Measurements from ENCODE around the gene ZEB1. TPM values are rescaled to one million over a fixed set of nuclear protein-coding genes. Genes with fewer than 3 reads are reported as not detected.
"Not testable (repeated sequence)": the region's sequence is repeated elsewhere in the genome, so short reads cannot be mapped to it uniquely, and the experiment has no call there.

ZEB1 gene
- total RNA-seq, 1 donor from 2014 or later: 84.1 TPM

DNA sequence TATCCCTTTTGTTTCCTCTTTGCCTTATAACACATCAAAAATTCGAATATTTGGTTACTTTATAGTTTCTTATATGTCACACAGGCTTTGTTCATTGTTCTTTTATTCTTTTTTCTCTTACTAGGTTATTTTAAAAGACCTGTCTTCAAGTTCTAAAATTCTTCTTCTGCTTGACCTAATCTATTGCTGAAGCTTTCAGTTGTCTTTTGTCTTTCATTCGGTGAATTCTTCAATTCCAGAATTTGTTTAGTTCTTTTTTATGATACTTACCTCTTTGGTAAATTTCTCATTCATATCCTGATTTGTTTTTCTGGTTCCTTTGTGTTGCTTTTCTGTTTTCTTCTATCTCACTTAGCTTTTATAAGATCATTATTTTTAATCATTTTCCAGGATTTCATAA lies 188.4 kb downstream of the ZEB1 start:
- no peak for DNase-seq (ENCODE audit: low read depth)

DNA sequence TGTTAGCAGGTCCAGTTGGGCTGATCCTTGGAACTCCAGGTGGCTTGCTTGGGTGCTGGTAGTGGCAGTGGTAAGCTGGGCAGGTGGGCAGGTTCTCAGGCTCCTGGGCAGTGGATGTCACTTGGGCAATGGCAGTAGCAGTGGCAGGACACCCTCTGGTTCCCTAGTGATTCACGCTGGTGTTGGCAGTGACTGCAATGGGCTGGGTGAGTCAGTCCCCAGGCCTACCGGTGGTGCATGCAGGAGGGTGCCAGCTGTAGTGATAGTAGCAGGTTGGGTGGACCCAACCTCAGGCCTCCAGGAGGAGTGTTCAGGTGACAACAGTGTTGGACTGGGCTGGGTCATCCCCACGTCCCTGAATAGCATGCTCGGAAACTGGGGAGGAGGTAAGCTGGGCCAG lies 189.2 kb downstream of the ZEB1 start:
- no peak for DNase-seq (ENCODE audit: low read depth)

DNA sequence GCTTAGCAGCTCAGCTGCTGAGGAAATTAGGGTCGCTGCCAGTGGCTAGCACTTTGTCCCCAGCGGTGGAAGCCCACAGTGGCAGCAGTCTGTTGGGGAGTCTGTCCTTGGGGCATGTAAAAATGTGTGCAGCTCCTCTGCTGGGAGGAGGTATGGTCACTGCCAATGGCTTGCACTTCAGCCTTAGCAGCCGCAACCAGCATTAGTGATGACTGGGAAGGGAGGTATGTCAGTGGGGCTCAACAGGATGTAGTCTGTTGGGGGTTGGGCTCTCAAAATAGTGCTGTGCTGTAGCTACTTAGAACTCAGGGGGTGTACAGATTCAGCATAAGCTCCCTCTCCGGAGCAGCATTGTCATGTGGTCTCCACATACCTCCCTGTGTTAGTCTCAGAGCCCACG lies 189.9 kb downstream of the ZEB1 start:
- no peak for DNase-seq (ENCODE audit: low read depth)

DNA sequence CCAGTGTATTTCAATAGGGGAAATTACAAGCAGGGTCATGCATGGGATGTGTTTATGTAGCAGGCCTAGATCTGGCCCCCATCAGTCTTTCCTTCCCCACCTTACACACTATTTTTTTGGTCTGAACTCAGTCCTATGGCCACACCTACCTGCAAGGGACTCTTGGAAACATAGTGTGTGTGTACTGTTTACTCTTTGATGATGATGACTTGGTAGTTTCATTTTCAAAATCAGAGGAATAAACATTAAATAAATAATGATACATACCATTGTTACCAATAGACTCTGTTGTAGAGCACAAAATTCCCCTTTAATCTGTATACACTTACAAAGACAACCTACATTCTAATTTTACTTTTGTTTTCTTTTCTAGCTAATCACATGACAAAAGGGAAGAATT lies 191.0 kb downstream of the ZEB1 start:
- no peak for DNase-seq (ENCODE audit: low read depth)

DNA sequence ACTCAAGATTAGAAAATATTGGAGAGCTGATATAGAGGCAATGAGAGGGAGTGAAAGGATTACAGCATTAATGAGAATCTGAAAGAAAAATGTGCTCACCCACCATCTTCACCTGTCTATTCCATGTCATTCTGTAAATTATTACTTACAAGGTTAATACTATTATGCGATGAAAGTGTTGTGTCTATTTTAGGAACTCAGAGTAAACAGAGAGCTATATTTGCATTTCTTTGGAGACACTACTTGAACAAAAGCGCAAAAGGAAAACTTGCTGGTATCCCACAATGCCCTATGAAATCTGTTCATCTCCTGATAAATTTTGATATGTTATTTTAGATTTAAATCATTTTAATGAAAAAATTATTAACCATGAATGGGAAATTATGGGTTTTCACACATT lies 196.1 kb downstream of the ZEB1 start:
- DNase-seq (ENCODE audit: low read depth): no peak

DNA sequence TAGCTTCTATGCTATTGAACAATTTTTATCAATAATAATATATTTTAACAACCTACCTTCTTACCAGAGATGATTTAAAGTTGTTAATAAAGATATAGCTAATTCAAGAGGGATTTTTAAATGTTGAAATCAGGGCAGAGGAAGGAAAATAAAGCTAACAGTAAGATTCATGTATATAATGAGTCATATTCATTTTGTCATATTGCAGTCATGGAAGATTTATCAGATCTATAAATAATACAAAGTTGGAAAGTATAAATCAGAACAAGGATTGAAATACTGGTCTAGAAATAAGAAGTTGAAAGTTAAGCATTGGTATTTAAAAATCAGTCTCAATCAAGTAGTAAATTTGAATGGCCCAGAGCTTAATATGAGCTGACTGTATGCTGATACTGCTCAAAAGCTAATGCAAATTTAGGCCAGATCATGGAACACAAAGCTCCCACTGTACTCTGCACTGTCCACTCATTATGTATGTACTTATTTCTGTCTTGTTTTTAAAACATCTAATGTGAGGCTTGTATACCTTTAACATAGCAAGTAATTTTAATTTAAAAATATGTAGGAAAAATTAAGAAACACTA lies 196.9 kb downstream of the ZEB1 start:
- DNase-seq (ENCODE audit: low read depth): no peak

DNA sequence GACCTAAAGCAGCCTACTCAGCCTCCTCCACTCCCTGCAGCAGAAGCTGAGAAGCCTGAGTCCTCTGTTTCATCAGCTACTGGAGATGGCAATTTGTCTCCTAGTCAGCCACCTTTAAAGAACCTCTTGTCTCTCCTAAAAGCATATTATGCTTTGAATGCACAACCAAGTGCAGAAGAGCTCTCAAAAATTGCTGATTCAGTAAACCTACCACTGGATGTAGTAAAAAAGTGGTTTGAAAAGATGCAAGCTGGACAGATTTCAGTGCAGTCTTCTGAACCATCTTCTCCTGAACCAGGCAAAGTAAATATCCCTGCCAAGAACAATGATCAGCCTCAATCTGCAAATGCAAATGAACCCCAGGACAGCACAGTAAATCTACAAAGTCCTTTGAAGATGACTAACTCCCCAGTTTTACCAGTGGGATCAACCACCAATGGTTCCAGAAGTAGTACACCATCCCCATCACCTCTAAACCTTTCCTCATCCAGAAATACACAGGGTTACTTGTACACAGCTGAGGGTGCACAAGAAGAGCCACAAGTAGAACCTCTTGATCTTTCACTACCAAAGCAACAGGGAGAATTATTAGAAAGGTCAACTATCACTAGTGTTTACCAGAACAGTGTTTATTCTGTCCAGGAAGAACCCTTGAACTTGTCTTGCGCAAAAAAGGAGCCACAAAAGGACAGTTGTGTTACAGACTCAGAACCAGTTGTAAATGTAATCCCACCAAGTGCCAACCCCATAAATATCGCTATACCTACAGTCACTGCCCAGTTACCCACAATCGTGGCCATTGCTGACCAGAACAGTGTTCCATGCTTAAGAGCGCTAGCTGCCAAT lies 202.2 kb downstream of the ZEB1 start:
- no peak for DNase-seq (ENCODE audit: low read depth)

DNA sequence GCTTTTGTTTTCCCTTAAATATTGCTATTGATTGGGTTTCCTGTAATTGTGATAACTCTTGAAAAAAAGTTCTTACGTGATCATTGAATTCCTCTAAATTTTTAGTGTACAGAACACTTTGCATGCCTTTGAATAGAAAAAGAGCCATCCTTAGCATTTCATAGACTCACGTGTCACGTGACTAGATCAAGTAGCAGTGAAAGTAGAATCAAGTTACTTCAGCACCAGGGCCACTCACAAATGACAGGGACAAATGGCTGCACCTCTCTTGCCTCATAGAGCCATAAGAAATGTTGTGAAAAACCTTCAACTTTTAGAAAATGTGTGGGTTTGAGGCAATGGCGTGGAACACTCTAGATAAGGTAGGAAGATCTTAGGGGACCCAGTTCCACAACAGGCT lies 203.8 kb downstream of the ZEB1 start:
- DNase-seq (ENCODE audit: low read depth): no peak

DNA sequence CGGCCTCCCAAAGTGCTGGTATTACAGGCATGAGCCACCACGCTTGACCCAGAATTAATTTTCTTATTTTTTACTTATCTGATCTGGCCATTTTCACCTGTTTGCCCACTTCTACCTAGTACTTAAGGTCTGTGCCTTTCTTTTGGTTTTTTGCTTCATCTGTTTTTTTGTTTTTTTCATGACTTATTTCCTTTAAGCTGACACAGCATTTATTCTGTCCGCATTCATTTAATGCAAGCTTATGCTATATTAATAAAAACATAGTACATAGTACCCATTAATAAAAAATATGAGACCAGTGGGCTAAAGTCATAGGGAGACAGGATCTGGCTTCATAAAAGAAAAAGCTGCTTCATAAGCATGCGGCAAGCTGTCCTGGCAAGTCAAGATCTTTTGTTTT lies 205.4 kb downstream of the ZEB1 start:
- no peak for DNase-seq (ENCODE audit: low read depth)

DNA sequence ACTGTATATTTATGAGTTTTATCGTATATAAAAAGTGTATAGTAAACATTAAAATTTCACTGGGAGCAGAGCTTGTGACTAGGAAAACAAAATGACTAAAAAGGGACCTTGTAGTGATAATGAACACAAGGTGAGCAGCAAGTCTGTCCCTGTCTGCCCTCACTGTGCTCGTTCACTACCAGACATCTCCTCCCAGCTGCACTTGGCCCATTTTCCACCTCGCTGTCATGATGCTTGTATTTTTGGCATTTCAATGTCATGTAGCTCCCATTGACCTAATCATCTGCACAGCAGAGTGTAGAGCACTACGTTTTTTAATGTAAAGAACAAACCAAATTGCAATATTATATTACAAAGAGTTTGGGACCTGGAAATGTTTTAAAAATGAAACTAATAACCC lies 207.2 kb downstream of the ZEB1 start:
- no peak for DNase-seq (ENCODE audit: low read depth)

DNA sequence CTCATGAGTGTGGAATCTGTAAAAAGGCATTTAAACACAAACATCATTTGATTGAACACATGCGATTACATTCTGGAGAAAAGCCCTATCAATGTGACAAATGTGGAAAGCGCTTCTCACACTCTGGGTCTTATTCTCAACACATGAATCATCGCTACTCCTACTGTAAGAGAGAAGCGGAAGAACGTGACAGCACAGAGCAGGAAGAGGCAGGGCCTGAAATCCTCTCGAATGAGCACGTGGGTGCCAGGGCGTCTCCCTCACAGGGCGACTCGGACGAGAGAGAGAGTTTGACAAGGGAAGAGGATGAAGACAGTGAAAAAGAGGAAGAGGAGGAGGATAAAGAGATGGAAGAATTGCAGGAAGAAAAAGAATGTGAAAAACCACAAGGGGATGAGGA lies 207.7 kb downstream of the ZEB1 start:
- no peak for DNase-seq (ENCODE audit: low read depth)

DNA sequence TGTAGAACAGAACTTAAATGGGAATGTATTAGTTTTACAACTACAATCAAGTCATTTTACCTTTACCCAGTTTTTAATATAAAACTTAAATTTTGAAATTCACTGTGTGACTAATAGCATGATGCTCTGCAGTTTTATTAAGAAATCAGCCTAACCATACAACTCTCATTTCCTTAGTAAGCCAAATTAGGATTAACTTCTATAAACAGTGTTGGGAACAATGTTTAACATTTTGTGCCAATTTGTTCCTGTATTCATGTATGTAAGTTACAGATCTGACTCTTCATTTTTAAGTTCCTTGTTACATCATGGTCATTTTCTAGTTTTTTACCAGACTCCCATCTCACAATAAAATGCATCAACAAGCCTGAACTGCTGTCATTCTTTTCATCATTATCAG lies 209.8 kb downstream of the ZEB1 start:
- DNase-seq (ENCODE audit: low read depth): no peak

DNA sequence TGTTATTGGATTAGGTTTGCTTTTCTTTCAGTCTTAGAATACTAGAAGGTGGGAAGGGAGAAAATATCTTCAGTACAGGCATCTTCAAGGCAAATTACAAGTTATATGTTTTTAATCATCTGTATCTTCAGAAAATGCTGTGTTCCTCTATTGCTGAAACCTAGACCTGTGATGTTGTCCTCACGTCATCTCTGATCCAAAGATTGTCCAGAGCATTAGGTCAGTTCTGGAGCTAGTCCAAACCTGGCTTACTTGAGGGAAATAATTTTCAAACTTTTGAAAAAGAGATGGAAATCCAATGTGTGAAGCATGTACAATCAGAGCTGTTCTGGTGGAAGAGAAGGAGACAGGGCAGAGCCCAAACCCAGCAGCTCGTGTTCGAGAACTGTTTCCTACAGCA lies 217.3 kb downstream of the ZEB1 start:
- no peak for DNase-seq (ENCODE audit: low read depth)

DNA sequence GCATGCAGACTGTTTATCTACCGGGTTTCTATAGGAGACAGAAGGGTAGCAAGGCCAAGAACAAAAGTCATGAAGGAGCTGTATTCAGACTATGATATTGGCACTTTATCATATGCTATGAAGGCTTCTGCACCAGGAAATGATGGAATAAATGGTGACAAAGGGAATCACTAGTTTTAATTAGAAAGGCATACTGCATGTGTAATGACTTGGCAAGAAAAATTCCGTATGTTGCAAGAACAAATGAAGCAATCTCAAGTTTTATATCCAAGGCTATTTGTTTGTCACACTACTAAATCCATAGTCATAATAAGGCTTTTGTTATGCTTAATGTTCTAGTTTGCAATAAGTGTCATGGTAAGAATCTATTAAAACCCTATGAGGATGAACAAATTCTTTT lies 230.9 kb downstream of the ZEB1 start:
- DNase-seq (ENCODE audit: low read depth): peak; percentile 13

DNA sequence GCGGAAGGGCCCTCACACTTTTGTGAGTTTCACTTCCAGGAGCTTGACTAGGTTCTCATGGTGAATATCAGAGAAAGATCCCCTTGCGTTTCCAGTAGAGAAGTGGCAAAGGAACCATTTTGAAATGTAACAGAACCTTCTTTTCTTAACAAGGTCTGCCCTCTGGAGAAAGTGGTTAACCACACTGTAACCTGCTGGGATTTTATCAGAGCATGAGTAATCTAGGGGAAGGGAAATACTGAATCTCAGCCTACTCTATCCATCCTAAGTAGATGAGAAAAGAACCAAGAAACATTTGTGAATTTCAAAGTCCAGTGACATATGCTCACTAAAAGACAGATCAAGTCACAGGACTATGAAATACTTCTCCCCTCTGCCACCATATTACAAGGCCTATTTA lies 235.5 kb downstream of the ZEB1 start:
- DNase-seq (ENCODE audit: low read depth): peak; percentile 61

DNA sequence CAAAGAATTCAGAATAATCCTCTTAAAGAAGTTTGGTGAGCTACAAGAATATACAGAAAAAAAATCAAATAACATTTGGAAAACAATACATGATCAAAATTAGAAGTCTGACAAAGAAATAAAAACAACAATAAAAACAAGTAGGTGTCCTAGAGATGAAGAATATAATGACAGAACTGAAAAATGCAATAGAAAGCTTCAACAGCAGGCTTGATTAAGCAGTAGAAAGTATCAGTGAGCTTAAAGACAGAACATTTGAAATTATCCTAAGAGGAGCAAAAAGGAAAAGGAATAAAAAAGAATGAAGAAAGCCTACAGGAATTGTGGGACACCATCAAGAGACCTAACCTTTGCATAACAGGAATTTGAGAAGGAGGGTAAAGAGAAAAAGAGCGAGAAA lies 238.8 kb downstream of the ZEB1 start:
- DNase-seq (ENCODE audit: low read depth): no peak

DNA sequence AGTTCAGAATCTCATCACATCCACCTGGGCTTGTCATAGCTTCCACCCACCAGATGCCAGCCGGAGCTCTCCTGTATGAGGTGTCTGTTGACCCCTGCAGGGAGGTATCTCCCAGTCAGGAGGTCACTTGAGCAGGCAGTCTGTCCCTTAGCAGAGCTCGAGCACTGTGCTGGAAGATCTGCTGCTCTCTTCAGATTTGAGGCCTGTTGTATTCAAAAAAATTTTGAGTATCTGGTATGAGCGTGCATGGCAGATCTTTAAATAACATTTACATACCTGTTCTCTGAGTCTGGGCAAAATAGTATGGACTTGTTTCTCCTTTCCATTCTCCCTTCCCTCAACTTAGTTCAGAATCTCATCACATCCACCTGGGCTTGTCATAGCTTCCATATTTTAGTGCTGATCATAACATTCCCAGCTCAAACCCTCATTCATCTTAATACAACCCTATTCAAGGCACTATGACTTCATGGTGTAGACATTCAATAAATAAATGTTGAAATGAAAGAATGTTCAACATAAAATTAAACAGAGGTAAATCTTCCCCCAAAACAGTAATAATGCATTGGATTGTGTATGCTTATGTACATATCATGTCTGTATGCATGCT lies 249.3 kb downstream of the ZEB1 start:
- not testable (repeated sequence) for DNase-seq (ENCODE audit: low read depth)

DNA sequence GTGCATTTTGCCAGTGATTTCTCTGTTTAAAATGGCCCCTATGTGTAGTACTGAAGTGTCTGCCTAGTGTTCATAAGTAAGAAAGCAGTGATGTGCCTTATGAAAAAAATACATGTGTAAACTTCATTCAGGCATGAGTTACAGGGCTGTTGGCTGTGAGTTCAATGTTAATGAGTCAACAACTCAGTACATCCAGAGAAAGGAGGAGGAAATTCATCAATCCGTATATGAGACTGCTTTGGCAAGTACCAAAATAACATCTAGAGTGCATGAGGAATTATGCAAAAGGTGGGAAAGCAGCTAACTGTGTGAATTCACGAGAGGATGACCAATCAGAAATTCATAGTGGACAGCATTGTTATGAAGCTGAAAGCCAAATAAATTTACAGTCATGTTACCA lies 255.6 kb downstream of the ZEB1 start:
- DNase-seq (ENCODE audit: low read depth): no peak

DNA sequence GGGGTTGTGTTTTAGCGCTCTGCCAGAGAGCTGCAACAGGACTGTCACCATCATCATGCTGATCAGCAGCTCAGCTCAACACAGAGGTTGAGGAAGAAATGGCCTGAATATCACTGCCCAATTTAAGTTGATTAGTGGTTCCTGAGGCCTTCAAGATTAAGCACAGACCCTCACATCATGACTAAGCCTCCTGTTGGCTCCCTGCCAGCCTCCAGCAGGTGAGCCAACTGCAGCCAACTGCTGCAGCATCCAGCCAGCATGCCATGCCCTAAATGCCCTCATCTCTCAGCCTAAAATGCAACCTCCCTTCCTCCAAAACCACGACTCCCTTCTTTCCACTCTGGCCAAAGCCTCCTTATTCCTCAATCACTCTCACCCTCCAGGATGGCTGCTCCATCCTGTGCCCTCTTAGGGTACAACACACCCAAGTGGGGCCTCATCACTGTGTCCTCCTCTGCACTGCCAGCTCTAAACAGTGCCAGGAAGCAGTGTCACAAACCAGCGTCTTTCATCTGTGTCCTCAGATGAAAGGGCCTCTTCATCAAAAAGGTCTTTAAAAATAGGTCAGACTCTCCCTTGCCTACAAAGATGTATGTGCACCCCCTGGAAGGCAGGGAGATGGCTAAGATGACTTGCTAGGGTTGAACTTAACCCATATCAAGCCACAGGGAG lies 259.3 kb downstream of the ZEB1 start:
- DNase-seq (ENCODE audit: low read depth): no peak

DNA sequence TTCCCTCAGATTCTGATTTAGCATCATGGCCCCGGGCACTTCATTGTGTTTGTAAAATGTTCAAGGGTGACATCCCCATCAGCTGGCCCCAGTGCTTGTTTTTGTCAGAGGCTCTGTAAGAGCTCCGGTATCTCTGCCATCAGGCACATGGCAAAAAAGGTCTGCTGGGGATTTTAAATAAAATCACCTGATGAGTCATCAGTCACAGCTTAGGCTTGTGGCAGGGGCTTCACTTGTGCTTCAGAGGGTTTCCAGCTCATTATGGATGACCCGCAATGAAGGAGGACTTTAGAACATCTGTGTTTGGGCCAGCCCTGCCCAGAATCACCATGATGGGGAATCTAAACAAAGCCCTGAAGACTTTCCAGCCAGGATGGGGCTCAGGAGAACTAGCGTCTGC lies 259.9 kb downstream of the ZEB1 start:
- no peak for DNase-seq (ENCODE audit: low read depth)

All from renal cortical epithelial cell (primary cell).